ENCODE data around the gene INPP5A.

The INPP5A gene

GRCh38 chr10:132536877-132537683 is 507 bp upstream of the INPP5A start:
- peak; percentile 68 for DNase-seq

- no peak for DNase-seq
These were observed 623 bp downstream of the INPP5A start for GRCh38 chr10:132538031-132538789.

GRCh38 chr10:132538790-132539421 is 1.3 kb downstream of the INPP5A start:
- DNase-seq = no peak

- no peak for DNase-seq
These were observed 1.8 kb downstream of the INPP5A start for GRCh38 chr10:132539431-132539839.

- no peak for DNase-seq
These were observed 2.3 kb downstream of the INPP5A start for GRCh38 chr10:132539894-132540293.

GRCh38 chr10:132540456-132540855 is 2.9 kb downstream of the INPP5A start:
- no peak for DNase-seq

GRCh38 chr10:132541129-132541528 is 3.5 kb downstream of the INPP5A start:
- no peak for DNase-seq

- DNase-seq = no peak
These were observed 4.0 kb downstream of the INPP5A start for GRCh38 chr10:132541601-132542011.

GRCh38 chr10:132542086-132542775 is 4.6 kb downstream of the INPP5A start:
- no peak for DNase-seq

- no peak for DNase-seq
These were observed 5.2 kb downstream of the INPP5A start for GRCh38 chr10:132542819-132543218.

GRCh38 chr10:132543916-132544743 is 6.5 kb downstream of the INPP5A start:
- DNase-seq = no peak

- no peak for DNase-seq
These were observed 7.4 kb downstream of the INPP5A start for GRCh38 chr10:132544744-132545658.

GRCh38 chr10:132545659-132546367 is 8.2 kb downstream of the INPP5A start:
- no peak for DNase-seq

- no peak for DNase-seq
These were observed 9.2 kb downstream of the INPP5A start for GRCh38 chr10:132546567-132547420.

GRCh38 chr10:132547421-132547861 is 9.9 kb downstream of the INPP5A start:
- no peak for DNase-seq

GRCh38 chr10:132548106-132548823 is 10.7 kb downstream of the INPP5A start:
- DNase-seq = no peak

- DNase-seq = no peak
These were observed 11.3 kb downstream of the INPP5A start for GRCh38 chr10:132548869-132549268.

GRCh38 chr10:132549371-132549770 is 11.8 kb downstream of the INPP5A start:
- DNase-seq = no peak
